Limb (tissue), 2 donors: ENCODE data around the gene DTX4.

ENCODE experiments used
- DNase-seq, 2 donors: peaks; one replicate each; pipeline ENCODE4 v3.0.0-alpha.2; 2016; ENCODE audit errors: extremely low spot score in 2 of 2

Gene DTX4

GRCh38 chr11:59191095-59191494, 19.2 kb downstream of the DTX4 start:
- no peak for DNase-seq

- no peak for DNase-seq
Observed at GRCh38 chr11:59191890-59192289, 20.0 kb downstream of the DTX4 start.

- no peak for DNase-seq
Observed at GRCh38 chr11:59192446-59193020, 20.6 kb downstream of the DTX4 start.

- DNase-seq: no peak
Observed at GRCh38 chr11:59193587-59194130, 21.7 kb downstream of the DTX4 start.

- DNase-seq: no peak
Observed at GRCh38 chr11:59195586-59195985, 23.7 kb downstream of the DTX4 start.

- no peak for DNase-seq
Observed at GRCh38 chr11:59196777-59197176, 24.8 kb downstream of the DTX4 start.

GRCh38 chr11:59197991-59198390, 26.1 kb downstream of the DTX4 start:
- peak; percentile 80 to 84 for DNase-seq

GRCh38 chr11:59198726-59199125, 26.8 kb downstream of the DTX4 start:
- DNase-seq: no peak

GRCh38 chr11:59199546-59200422, 27.9 kb downstream of the DTX4 start:
- DNase-seq: no peak

- DNase-seq: no peak
Observed at GRCh38 chr11:59200423-59200746, 28.5 kb downstream of the DTX4 start.

GRCh38 chr11:59201353-59201752, 29.4 kb downstream of the DTX4 start:
- DNase-seq: no peak

- DNase-seq: no peak
Observed at GRCh38 chr11:59204746-59205145, 32.8 kb downstream of the DTX4 start.

GRCh38 chr11:59205648-59206047, 33.7 kb downstream of the DTX4 start:
- DNase-seq: no peak

GRCh38 chr11:59206635-59207034, 34.7 kb downstream of the DTX4 start:
- DNase-seq: no peak

- peak in 1 of 2 donors; percentile 56 for DNase-seq
Observed at GRCh38 chr11:59207988-59208451, 36.1 kb downstream of the DTX4 start.

- no peak for DNase-seq
Observed at GRCh38 chr11:59208956-59209355, 37.0 kb downstream of the DTX4 start.

GRCh38 chr11:59212222-59212621, 40.3 kb downstream of the DTX4 start:
- no peak for DNase-seq

GRCh38 chr11:59212744-59213631, 41.1 kb downstream of the DTX4 start, which contains the start of gene MPEG1:
Gene MPEG1 (minus strand): TSS chr11:59212927. CDS start chr11:59212865, 62 bp downstream.
- DNase-seq: no peak

GRCh38 chr11:59214141-59214893, 42.4 kb downstream of the DTX4 start:
- DNase-seq: no peak

GRCh38 chr11:59216641-59217564, 45.0 kb downstream of the DTX4 start:
- peak in 1 of 2 donors; percentile 22 for DNase-seq
